ENCODE results near the gene MYL6.
A peak's percentile ranks its signal among the peaks of the same experiment; 100 is the strongest.

Gene MYL6

DNA sequence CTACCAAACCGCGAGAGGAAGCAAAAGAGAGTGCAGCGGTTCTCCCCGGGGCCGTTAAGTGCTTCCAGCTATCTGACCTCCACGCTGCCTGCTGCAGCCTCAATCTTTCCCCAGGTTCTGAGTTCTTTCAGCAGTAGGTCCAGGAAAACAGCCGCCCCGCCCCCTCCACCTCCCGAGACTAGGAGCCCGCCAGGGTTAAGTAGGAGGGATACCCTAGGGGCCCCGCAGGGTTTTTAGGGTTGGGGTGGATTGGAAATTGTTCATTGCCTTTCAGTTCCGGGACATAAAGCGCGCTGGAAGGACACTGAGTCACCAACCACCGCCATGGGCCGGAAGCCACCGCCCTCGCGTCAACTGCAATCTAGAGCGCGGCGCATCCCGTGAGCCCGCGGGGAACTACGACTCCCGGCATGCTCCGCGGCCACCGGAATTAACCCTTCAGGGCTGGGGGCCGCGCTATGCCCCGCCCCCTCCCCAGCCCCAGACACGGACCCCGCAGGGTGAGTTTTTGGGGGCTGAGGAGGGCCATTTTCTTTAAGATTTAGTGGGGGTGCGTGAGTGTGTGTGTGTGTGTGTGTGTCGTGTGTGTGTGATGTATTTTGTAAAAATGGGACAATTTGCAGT, 5.9 kb upstream of the MYL6 start, which contains the start of gene MYL6B (continued):
- TF ChIP-seq GLIS2 (tag by site-specific recombination; IDR thresholded peaks at IDR 0.05) (peak; percentile 70), KLF9 (tag by site-specific recombination; IDR thresholded peaks at IDR 0.05; ENCODE audit: low read depth) (peak; percentile 96), ZNF610 (tag by site-specific recombination; IDR thresholded peaks at IDR 0.05; ENCODE audit: borderline replicate concordance) (peak; percentile 55; the same call in 1 of the 2 replicates), EGR2 (tag by site-specific recombination; IDR thresholded peaks at IDR 0.05; ENCODE audit: low read depth) (peak; percentile 49; the same call in 1 of the 2 replicates), ZNF501 (tag by site-specific recombination; IDR thresholded peaks at IDR 0.05) (peak; percentile 64), ZNF510 (tag by site-specific recombination; IDR thresholded peaks at IDR 0.05; ENCODE audit: insufficient replicate concordance) (no peak), ZXDB (tag by site-specific recombination; IDR thresholded peaks at IDR 0.05) (peak; percentile 88)
- TF ChIP-seq, protein P1, sequence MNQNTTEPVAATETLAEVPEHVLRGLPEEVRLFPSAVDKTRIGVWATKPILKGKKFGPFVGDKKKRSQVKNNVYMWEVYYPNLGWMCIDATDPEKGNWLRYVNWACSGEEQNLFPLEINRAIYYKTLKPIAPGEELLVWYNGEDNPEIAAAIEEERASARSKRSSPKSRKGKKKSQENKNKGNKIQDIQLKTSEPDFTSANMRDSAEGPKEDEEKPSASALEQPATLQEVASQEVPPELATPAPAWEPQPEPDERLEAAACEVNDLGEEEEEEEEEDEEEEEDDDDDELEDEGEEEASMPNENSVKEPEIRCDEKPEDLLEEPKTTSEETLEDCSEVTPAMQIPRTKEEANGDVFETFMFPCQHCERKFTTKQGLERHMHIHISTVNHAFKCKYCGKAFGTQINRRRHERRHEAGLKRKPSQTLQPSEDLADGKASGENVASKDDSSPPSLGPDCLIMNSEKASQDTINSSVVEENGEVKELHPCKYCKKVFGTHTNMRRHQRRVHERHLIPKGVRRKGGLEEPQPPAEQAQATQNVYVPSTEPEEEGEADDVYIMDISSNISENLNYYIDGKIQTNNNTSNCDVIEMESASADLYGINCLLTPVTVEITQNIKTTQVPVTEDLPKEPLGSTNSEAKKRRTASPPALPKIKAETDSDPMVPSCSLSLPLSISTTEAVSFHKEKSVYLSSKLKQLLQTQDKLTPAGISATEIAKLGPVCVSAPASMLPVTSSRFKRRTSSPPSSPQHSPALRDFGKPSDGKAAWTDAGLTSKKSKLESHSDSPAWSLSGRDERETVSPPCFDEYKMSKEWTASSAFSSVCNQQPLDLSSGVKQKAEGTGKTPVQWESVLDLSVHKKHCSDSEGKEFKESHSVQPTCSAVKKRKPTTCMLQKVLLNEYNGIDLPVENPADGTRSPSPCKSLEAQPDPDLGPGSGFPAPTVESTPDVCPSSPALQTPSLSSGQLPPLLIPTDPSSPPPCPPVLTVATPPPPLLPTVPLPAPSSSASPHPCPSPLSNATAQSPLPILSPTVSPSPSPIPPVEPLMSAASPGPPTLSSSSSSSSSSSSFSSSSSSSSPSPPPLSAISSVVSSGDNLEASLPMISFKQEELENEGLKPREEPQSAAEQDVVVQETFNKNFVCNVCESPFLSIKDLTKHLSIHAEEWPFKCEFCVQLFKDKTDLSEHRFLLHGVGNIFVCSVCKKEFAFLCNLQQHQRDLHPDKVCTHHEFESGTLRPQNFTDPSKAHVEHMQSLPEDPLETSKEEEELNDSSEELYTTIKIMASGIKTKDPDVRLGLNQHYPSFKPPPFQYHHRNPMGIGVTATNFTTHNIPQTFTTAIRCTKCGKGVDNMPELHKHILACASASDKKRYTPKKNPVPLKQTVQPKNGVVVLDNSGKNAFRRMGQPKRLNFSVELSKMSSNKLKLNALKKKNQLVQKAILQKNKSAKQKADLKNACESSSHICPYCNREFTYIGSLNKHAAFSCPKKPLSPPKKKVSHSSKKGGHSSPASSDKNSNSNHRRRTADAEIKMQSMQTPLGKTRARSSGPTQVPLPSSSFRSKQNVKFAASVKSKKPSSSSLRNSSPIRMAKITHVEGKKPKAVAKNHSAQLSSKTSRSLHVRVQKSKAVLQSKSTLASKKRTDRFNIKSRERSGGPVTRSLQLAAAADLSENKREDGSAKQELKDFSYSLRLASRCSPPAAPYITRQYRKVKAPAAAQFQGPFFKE (tag by site-specific recombination; IDR thresholded peaks at IDR 0.05; ENCODE audit: borderline replicate concordance): no peak
- TF ChIP-seq, protein P2, sequence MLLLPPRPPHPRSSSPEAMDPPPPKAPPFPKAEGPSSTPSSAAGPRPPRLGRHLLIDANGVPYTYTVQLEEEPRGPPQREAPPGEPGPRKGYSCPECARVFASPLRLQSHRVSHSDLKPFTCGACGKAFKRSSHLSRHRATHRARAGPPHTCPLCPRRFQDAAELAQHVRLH (tag by site-specific recombination; IDR thresholded peaks at IDR 0.05): peak; percentile 88
- TF ChIP-seq, protein P3, sequence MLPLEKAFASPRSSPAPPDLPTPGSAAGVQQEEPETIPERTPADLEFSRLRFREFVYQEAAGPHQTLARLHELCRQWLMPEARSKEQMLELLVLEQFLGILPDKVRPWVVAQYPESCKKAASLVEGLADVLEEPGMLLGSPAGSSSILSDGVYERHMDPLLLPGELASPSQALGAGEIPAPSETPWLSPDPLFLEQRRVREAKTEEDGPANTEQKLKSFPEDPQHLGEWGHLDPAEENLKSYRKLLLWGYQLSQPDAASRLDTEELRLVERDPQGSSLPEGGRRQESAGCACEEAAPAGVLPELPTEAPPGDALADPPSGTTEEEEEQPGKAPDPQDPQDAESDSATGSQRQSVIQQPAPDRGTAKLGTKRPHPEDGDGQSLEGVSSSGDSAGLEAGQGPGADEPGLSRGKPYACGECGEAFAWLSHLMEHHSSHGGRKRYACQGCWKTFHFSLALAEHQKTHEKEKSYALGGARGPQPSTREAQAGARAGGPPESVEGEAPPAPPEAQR (tag by site-specific recombination; IDR thresholded peaks at IDR 0.05): 0 out of 2 replicates have a peak, but pooled peaks have one; percentile 27
- TF ChIP-seq, protein P4, sequence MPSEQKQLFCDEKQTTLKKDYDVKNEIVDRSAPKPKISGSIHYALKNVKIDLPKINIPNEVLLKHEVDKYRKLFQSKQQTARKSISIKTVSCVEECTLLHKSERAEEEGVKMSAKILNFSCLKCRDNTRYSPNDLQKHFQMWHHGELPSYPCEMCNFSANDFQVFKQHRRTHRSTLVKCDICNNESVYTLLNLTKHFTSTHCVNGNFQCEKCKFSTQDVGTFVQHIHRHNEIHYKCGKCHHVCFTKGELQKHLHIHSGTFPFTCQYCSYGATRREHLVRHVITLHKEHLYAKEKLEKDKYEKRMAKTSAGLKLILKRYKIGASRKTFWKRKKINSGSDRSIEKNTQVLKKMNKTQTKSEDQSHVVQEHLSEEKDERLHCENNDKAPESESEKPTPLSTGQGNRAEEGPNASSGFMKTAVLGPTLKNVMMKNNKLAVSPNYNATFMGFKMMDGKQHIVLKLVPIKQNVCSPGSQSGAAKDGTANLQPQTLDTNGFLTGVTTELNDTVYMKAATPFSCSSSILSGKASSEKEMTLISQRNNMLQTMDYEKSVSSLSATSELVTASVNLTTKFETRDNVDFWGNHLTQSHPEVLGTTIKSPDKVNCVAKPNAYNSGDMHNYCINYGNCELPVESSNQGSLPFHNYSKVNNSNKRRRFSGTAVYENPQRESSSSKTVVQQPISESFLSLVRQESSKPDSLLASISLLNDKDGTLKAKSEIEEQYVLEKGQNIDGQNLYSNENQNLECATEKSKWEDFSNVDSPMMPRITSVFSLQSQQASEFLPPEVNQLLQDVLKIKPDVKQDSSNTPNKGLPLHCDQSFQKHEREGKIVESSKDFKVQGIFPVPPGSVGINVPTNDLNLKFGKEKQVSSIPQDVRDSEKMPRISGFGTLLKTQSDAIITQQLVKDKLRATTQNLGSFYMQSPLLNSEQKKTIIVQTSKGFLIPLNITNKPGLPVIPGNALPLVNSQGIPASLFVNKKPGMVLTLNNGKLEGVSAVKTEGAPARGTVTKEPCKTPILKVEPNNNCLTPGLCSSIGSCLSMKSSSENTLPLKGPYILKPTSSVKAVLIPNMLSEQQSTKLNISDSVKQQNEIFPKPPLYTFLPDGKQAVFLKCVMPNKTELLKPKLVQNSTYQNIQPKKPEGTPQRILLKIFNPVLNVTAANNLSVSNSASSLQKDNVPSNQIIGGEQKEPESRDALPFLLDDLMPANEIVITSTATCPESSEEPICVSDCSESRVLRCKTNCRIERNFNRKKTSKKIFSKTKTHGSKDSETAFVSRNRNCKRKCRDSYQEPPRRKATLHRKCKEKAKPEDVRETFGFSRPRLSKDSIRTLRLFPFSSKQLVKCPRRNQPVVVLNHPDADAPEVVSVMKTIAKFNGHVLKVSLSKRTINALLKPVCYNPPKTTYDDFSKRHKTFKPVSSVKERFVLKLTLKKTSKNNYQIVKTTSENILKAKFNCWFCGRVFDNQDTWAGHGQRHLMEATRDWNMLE (tag by site-specific recombination; conservative IDR thresholded peaks at IDR 0.05; ENCODE audit: low read depth): peak; percentile 68; the same call in 1 of the 2 replicates
- TF ChIP-seq, protein P5, sequence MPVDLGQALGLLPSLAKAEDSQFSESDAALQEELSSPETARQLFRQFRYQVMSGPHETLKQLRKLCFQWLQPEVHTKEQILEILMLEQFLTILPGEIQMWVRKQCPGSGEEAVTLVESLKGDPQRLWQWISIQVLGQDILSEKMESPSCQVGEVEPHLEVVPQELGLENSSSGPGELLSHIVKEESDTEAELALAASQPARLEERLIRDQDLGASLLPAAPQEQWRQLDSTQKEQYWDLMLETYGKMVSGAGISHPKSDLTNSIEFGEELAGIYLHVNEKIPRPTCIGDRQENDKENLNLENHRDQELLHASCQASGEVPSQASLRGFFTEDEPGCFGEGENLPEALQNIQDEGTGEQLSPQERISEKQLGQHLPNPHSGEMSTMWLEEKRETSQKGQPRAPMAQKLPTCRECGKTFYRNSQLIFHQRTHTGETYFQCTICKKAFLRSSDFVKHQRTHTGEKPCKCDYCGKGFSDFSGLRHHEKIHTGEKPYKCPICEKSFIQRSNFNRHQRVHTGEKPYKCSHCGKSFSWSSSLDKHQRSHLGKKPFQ (tag by site-specific recombination; IDR thresholded peaks at IDR 0.05): 0 out of 2 replicates have a peak, but pooled peaks have one; percentile 11
- TF ChIP-seq, protein P6, sequence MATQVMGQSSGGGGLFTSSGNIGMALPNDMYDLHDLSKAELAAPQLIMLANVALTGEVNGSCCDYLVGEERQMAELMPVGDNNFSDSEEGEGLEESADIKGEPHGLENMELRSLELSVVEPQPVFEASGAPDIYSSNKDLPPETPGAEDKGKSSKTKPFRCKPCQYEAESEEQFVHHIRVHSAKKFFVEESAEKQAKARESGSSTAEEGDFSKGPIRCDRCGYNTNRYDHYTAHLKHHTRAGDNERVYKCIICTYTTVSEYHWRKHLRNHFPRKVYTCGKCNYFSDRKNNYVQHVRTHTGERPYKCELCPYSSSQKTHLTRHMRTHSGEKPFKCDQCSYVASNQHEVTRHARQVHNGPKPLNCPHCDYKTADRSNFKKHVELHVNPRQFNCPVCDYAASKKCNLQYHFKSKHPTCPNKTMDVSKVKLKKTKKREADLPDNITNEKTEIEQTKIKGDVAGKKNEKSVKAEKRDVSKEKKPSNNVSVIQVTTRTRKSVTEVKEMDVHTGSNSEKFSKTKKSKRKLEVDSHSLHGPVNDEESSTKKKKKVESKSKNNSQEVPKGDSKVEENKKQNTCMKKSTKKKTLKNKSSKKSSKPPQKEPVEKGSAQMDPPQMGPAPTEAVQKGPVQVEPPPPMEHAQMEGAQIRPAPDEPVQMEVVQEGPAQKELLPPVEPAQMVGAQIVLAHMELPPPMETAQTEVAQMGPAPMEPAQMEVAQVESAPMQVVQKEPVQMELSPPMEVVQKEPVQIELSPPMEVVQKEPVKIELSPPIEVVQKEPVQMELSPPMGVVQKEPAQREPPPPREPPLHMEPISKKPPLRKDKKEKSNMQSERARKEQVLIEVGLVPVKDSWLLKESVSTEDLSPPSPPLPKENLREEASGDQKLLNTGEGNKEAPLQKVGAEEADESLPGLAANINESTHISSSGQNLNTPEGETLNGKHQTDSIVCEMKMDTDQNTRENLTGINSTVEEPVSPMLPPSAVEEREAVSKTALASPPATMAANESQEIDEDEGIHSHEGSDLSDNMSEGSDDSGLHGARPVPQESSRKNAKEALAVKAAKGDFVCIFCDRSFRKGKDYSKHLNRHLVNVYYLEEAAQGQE (tag by site-specific recombination; IDR thresholded peaks at IDR 0.05): peak; percentile 27; the same call in 1 of the 2 replicates
- TF ChIP-seq, protein P7, sequence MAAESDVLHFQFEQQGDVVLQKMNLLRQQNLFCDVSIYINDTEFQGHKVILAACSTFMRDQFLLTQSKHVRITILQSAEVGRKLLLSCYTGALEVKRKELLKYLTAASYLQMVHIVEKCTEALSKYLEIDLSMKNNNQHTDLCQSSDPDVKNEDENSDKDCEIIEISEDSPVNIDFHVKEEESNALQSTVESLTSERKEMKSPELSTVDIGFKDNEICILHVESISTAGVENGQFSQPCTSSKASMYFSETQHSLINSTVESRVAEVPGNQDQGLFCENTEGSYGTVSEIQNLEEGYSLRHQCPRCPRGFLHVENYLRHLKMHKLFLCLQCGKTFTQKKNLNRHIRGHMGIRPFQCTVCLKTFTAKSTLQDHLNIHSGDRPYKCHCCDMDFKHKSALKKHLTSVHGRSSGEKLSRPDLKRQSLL (tag by site-specific recombination; IDR thresholded peaks at IDR 0.05): peak; percentile 71; the same call in 1 of the 2 replicates
- TF ChIP-seq, protein P8, sequence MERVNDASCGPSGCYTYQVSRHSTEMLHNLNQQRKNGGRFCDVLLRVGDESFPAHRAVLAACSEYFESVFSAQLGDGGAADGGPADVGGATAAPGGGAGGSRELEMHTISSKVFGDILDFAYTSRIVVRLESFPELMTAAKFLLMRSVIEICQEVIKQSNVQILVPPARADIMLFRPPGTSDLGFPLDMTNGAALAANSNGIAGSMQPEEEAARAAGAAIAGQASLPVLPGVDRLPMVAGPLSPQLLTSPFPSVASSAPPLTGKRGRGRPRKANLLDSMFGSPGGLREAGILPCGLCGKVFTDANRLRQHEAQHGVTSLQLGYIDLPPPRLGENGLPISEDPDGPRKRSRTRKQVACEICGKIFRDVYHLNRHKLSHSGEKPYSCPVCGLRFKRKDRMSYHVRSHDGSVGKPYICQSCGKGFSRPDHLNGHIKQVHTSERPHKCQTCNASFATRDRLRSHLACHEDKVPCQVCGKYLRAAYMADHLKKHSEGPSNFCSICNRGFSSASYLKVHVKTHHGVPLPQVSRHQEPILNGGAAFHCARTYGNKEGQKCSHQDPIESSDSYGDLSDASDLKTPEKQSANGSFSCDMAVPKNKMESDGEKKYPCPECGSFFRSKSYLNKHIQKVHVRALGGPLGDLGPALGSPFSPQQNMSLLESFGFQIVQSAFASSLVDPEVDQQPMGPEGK (tag by site-specific recombination; IDR thresholded peaks at IDR 0.05): peak; percentile 100
